HG02938 (cell line): ENCODE results near the gene IARS2.
"Not testable (repeated sequence)": the region's sequence is repeated elsewhere in the genome, so short reads cannot be mapped to it uniquely, and the experiment has no call there.

Source experiments
- ATAC-seq: cut with Tn5 transposase; IDR thresholded peaks from one replicate; pipeline ENCODE4 v1.9.1; 2021; ENCODE audit warnings: mild to moderate bottlenecking, moderate library complexity; ENCODE audit not compliant: unreplicated experiment

The IARS2 gene

DNA sequence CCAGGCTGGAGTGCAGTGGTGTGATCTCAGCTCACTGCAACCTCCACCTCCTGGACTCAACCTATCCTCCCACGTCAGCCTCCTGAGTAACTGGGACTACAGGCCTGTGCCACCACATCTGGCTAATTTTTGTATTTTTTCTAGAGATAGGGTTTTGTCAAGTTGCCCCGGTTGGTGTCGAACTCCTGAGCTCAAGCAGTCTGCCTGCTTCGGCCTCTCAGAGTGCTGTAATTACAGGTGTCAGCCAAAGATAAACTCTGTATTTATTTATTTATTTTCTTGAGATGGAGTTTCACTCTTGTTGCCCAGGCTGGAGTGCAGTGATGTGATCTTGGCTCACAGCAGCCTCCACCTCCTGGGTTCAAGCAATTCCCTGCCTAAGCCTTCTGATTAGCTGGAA is 18.7 kb downstream of the IARS2 start:
- ATAC-seq, result not testable (repeated sequence)

DNA sequence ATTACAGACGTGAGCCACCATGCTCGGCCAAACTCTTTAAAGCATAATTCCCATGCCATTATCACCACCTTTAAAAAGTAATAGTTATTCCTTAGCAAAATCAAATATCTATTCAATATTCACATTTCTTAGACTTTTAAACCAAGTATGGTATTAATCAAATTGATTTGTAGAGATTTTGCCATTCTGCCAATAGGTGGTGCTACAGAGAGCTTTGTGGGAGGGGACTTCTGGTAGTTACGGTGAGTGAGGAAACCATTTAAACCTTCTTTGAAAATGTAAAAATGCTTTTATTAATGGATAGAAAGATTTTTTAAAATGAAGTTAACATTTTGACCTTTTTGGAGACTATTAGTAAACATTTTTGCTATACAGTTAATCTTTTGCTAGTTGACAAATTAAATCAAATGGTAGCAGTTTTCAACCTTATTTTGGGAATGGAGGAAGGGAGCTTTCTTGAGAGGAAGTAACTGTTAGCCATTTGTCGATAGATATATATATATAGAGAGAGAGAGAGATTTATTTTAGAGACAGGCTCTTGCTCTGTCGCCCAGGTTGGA is 19.3 kb downstream of the IARS2 start:
- ATAC-seq, result peak; percentile 80

DNA sequence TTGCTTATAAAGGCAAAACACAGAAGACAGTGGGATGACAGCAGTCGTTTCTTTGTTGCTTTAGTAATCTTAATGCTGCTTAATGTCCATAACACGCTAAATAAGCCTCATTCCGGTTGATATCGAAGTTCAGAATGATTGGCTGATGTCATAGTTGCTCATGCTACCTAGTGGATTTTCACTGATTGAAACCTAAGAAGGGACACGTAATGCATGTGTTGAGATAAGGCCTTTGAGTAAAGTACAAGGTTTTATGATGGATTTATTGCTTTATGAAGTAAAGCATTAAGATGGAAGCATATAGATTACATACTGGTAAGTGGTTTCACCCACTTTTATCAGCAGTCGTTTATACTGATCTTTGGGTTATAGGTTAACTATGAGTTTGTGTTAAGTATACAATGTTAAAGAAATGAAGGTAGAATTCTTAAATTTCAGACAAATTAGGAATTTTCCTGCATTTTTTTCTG is 25.1 kb downstream of the IARS2 start:
- ATAC-seq, result no peak

GRCh38 chr1:220121791-220122530 is 28.0 kb downstream of the IARS2 start:
- no peak for ATAC-seq

- no peak for ATAC-seq
These were observed 29.1 kb downstream of the IARS2 start for GRCh38 chr1:220123066-220123465.

DNA sequence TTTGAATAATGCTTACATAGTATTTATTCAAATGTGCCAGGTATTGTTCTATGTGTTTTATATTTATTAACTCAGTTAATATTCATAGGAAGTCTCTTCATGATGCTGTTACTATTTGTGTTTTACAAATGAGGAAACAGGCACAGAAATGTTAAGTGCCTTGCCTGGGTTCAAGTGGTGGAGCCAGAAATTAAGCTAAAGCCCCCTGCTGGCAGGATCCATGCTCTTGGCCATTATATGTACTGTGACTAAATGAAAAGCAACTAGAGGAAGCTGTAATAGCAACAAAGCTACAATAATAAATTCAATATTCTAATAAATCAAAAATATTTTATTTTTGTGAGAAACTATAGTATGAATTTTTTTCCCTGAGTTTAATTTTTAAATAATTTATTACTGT is 30.0 kb downstream of the IARS2 start:
- no peak for ATAC-seq

DNA sequence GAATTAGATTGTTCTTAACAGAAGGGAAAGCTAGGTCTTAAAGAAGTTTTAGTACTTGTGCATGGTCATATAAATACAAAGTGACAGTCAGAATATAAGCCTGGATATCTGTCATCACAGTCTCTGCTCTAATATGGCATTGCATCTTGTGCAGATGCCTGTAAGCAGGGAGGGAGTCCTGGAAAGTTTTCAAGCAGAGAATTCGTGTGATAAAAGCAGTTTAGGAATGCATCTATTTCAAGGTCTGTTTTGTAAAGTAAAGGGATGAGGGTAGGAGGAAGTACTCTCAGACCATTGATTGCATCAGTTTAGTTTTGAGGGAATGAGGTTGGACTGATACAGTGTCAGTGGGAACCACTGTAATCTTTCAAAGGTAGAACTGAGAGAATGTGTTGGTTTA is 30.6 kb downstream of the IARS2 start:
- no peak for ATAC-seq

DNA sequence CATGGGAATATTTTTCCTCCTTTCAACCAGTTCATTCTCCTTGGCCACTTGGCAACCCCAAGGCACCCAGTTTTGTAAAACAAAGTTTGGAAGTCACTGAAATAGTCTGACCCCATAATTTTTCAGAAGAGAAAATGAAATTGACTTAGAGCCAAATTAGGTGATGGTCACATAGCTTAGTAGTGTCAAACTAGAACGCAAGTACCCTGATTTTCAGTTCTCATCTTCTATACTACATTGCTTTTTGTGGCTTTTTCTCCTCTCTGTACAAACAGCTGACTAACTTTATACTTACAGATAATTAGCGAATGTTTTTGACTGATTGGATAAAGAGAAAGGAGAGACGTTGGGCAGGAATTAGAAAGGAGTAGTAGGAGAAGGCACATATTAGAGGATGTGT is 33.1 kb downstream of the IARS2 start:
- no peak for ATAC-seq

- no peak for ATAC-seq
These were observed 35.7 kb downstream of the IARS2 start for GRCh38 chr1:220129479-220130210.

- no peak for ATAC-seq
These were observed 41.8 kb downstream of the IARS2 start for GRCh38 chr1:220135755-220136154.

DNA sequence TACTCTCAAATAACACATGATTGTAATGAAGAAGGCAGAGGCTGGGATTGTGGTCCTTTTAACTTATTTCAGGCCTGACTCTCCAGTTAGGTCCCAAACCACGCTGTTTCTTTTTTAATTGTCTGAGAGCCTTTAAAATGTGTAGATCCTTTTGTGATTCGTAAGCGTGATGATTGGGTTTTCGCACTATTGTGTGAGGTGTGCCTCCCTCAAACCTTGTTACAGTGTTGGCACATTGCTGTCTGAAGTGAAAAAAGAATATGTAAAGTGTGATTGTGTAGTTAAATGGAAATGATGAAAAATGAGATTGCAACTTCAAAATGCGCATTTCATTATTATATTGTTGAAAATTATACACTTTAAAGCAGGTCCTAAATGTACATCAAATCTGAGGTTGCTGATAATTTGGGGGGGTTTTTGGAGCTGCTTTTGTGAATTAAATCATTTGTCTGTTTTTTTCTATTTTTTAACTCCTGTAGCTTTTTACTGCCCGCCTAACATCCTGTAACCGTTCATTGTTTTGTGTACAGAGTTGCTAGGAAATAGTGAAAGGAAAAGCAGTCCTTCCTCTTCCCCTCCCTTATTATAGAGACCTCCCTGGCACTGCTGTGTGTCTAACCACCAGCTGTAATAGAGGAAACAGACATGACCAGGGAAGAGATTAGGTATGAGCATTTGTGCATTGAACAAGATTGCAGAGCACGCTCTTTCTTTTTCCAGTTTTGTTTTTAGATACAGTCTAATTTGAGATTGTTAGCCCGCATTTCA is 43.3 kb downstream of the IARS2 start:
- no peak for ATAC-seq

DNA sequence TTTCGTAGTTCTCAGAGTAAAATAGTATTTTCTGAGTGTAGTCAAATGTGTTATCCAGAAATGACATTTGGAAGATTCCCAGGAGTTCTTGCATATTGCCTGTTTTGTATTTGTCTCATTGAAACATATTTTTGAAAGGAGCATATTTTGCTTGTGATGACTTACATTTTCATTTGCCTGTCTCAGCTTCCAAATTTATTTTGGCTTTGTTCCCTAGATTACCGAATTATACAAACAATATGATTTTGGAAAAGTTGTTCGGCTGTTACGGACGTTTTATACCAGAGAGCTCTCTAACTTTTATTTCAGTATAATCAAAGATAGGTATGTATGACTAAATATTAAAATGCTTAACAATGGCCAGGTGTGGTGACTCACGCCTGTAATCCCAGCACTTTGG is 46.0 kb downstream of the IARS2 start:
- ATAC-seq, result no peak

DNA sequence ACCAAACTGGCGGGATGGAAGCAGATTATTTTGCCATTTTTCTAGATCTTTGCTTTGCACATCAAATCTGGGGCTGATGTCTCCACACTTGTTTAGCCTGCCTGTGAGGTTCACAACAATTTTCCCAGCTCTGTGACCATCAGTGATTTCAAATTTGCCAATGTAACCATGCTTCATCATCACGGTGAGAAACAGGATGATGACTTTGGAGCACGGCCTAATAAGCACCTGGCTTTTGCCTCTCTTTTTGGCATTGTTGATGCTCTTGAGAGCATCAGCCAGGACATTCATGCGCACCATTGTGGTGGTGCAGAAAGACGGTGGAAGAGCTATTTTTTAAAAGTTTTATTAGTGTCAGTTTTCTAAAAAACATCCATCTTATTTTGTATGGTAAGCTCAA is 50.1 kb downstream of the IARS2 start:
- ATAC-seq, result no peak

DNA sequence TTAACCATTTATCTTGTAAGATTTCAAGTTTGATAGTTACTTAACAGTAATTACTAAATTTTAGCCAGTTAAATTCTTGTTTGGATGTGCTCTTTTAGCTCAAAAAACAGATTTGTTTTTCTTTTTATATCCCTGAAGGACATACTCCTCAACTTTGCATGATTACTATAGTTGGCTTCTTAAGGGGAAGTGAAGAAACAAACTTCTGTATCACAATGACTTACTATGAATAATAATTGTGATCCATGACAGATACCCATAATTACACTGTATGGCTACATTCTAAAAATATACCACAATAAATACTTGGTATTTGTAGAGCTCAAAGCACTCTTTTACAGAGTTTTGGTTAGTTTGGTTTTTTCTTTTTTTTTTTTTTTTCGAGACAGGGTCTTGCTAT is 55.8 kb downstream of the IARS2 start:
- ATAC-seq, result no peak

DNA sequence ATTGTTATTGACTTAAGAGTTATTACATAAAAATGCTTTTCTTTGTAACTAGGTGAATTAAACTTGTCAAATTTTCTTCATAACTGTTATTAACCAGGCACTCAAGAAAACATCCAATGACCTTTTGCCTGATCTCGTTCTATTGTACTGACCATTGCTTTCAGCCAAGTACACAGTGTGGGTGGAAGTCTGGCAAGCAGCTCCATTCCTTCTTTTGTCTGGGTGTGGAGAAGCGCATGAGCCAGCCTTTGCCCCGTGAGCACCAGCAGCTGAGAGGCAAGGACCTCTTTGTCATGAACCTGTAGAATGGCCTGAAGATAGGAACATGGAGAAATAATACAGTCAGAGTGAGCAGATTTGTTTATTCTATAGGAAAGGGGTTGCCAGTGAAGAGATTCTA is 57.5 kb downstream of the IARS2 start:
- no peak for ATAC-seq

- no peak for ATAC-seq
These were observed 59.2 kb downstream of the IARS2 start for GRCh38 chr1:220153147-220153546.

GRCh38 chr1:220156620-220157146 is 62.8 kb downstream of the IARS2 start:
- ATAC-seq, result no peak

DNA sequence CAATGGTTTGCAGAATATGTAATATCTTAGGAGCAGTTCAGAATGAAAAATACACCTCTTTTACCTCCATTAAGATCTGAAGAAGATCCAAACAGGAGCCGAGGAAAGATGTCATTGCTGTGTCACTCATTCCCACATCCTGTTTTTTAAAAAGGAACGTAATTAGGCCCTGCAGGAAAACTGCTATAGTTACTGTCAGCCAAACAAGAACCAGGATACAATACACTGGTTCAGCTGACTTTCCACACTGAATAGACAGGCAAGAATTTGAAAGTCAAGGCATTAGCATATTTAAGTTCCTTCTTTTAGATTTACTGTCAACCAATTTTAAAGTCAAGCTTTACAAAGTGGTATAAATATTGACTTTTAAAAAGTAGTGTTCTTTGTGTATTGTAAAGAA is 63.8 kb downstream of the IARS2 start:
- no peak for ATAC-seq

DNA sequence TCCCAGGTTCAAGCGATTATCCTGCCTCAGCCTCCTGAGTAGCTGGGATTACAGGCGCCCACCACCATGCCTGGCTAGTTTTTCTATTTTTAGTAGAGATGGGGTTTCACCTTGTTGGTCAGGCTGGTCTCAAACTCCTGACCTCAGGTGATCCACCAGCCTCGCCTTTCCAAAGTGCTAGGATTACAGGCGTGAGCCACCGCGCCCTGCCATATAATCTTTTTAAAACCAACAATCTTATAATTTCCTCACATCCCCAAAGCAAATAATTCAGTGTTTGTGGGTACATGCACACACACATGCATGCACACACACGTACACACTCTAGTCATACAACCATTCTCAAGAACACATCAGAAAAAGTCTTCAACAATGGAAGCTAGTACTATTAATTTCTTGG is 64.6 kb downstream of the IARS2 start:
- ATAC-seq, result not testable (repeated sequence)

DNA sequence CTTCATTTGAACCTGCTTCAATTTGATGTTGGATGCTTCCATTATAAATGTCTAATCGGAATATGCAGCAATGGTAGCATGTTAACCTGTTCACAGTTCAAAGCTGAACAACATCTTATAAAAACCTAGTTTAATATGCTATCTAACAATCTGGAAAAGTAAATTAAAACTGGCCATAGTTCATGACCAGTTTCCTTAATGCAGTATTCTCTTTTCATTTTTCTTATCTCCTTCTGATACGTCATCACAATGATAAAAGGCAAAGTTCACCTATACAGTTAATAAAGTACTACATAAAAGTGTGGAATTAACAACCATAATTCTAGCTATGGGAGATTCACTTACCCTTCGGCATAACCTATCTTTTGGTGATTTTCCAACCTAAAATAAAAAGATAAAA is 65.1 kb downstream of the IARS2 start:
- no peak for ATAC-seq

DNA sequence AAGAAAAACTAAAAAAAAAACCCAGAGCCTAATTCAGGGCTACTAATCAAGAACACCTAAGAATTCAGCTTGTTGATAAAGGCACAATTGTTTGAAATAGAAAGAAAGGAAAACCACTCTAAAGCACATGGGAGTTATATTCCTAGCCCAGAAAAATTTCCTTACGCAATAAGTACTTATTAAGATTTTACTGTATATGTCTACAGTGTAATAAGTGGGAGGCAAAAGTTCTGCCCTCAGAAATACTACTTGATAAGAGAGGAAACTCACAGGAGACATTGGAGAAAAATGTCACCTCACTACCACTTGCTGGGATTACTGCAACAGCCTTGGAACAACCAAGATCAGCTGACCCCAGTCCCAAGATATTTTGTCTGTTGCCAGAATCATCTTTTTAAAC is 66.1 kb downstream of the IARS2 start:
- ATAC-seq, result no peak
